ENCODE measurements around the gene PTPN14.

DNA sequence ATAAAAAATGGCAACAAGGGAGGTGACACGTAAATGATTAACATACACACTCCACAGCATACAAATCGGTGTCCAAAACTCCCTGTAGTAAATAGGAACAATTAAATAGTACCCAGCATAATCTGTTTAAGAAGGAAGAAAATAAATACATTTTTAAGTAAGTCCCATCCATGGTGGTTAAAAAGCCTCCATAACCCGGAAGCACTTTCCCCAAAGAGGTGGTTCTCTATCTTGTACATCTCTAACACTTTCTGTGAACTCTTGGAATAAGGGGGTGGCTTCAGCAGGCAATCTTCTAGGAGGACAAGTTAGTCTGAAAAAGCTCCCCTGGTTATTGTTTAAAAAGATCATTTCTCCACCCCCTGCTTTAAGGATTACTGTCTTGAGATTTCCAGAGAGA is 76.9 kb downstream of the PTPN14 start:
- no peak for TF ChIP-seq CTCF (IDR thresholded peaks at IDR 0.05; ENCODE audit: poor library complexity, severe bottlenecking)
- no peak for TF ChIP-seq TAF1 (IDR thresholded peaks at IDR 0.05; ENCODE audit: low read depth)
- TF ChIP-seq POLR2AphosphoS5 (IDR thresholded peaks at IDR 0.05), result no peak

All from neural cell (in vitro differentiated cells).